Muscle of leg (tissue), 11 donors: ENCODE results near the gene MAGI1. TPM values are rescaled to one million over a fixed set of nuclear protein-coding genes. Genes with fewer than 3 reads are reported as not detected.

ENCODE experiments used
- DNase-seq: peaks from one replicate; pipeline ENCODE4 v3.0.0; 2013
- H3K27ac ChIP-seq: one replicate; pipeline ENCODE4 v1.5.1; 2013; ENCODE audit warnings: mild to moderate bottlenecking, low read length, control low read depth
- H3K27me3 ChIP-seq: one replicate; pipeline ENCODE4 v1.6.1; 2013; ENCODE audit warnings: low read length; ENCODE audit not compliant: control insufficient read depth, insufficient read depth
- H3K36me3 ChIP-seq: one replicate; pipeline ENCODE4 v1.6.1; 2013; ENCODE audit warnings: low read length; ENCODE audit not compliant: control insufficient read depth, insufficient read depth
- H3K4me1 ChIP-seq: one replicate; pipeline ENCODE4 v1.6.1; 2013; ENCODE audit warnings: low read length; ENCODE audit not compliant: control insufficient read depth, insufficient read depth
- H3K4me3 ChIP-seq: one replicate; pipeline ENCODE4 v1.5.1; 2013; ENCODE audit warnings: low read length, control low read depth
- H3K9me3 ChIP-seq: replicated peaks from 2 replicates; pipeline ENCODE4 v1.6.1; 2013; ENCODE audit warnings: low read depth, low read length; ENCODE audit not compliant: control insufficient read depth
- WGBS: methylation state at CpG from one replicate; pipeline ENCODE4 v1.1.5; 2013; ENCODE audit warnings: missing lambda C conversion rate; ENCODE audit not compliant: insufficient coverage; 5-methylcytosine and 5-hydroxymethylcytosine counted together
- polyA plus RNA-seq, 8 donors: library from polyadenylated mRNA; unstranded; fragments of 120-200 nt; gene quantifications; one replicate each; pipeline versions ENCODE4 v1.2.1 to v1.2.3, GENCODE V29; 2013; ENCODE audit warnings: inconsistent platforms in 1 of 8, low replicate concordance in 1 of 8; ENCODE audit not compliant: insufficient read length in 8 of 8, insufficient read depth in 1 of 8
- total RNA-seq: library from RNA; stranded (reverse); fragments of 120-200 nt; gene quantifications from one replicate; pipeline ENCODE4 v1.2.4, GENCODE V29; 2013

MAGI1 gene
- total and polyA plus RNA-seq, 9 donors, result 10.0 to 16.8 (median 12.0) TPM

DNA sequence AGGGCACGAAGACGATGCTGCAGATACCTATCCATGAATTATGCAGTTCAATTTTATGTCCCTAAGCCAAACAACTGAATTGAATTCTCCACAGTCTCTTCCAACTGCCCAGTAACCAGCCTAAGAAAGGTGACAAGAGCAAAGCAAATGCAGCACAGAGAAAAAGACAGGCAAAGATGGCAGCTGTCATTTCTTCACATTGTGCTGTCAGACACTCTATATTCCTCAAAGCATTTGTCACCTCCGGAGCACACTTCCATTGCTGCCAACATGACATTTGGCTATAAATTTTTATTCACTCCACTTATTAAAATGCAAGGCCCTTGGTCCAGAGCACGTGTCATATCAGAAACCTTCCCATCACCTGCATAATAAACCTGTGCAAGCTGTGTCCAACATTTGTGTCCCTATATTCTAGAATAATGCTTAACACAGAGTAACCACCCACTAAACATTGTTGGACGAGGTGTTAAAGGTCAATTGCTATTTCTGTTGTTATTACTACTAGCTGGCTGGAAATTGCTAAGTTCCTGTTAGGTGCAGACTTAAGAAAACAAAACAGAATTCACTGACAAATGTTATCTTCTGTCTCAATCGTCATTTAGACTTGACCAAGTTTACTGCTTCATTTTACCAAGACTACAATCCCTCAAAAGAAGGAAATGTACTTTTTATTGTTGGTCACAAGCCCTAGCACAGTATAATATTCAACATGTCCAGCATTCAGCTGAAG is 89.7 kb downstream of the MAGI1 start:
- DNase-seq, result no peak
- Histone ChIP-seq H3K36me3 (no peaks in the 10 kb centered on the region), H3K4me3 (no peak overlapping the region), H3K9me3 (no peaks in the 10 kb centered on the region), H3K4me1 (peaks cover 10% of the 10 kb centered on the region), H3K27ac (peak overlapping the region; percentile 52), H3K27me3 (no peaks in the 10 kb centered on the region)
- 59% methylated on average over 4 of the region's 6 CpGs for WGBS

DNA sequence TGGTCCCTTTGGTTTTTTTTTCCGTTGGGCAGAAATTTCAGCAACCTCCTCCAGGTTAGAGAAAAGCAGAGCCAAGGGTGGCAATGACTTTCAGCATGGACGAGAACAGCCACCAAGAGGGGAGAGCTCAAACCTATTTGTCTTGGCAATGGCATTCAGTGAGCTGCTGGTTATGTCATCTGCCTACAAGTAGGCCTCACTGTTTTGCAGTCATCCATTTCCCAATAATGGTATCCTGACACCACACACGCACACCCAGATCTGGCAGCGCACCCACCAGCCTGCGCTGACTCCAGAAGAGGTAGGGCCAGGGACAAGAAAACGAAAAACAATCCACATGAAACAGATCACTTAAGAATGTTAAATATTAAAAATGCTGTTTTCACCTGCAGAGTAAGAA is 92.3 kb downstream of the MAGI1 start:
- Histone ChIP-seq H3K27ac (peak overlapping the region; percentile 69), H3K9me3 (no peaks in the 10 kb centered on the region), H3K36me3 (no peaks in the 10 kb centered on the region), H3K27me3 (no peaks in the 10 kb centered on the region), H3K4me1 (no peaks in the 10 kb centered on the region), H3K4me3 (no peak overlapping the region)
- peak; percentile 31 for DNase-seq
- WGBS, result 60% methylated on average over 1 of the region's 6 CpGs

DNA sequence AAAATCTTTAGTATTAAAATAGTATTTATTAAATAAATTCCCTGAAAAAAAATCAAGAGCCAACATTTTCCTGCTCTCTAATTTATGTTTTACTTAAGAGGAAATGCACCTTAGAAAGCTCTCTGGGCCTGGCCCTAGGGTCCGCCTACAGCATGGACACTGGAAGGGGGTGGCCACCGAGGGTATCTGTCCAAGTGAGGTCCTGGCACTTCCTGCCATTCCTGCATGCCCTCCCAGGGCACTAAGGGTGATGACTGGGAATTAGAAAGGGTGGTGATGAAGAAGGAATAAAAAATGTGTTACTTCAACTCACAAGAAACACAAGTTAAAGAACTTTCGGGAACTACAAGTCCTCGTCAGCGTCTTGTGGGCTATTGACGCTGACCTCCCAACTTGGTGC is 92.8 kb downstream of the MAGI1 start:
- no peaks in the 10 kb centered on the region for H3K36me3 ChIP-seq
- H3K4me3 ChIP-seq, result no peak overlapping the region
- DNase-seq, result no peak
- H3K27me3 ChIP-seq, result no peaks in the 10 kb centered on the region
- no peaks in the 10 kb centered on the region for H3K9me3 ChIP-seq
- no CpG with 5 or more reads among the region's 6 CpGs for WGBS
- no peaks in the 10 kb centered on the region for H3K4me1 ChIP-seq
- H3K27ac ChIP-seq, result peak overlapping the region; percentile 69

DNA sequence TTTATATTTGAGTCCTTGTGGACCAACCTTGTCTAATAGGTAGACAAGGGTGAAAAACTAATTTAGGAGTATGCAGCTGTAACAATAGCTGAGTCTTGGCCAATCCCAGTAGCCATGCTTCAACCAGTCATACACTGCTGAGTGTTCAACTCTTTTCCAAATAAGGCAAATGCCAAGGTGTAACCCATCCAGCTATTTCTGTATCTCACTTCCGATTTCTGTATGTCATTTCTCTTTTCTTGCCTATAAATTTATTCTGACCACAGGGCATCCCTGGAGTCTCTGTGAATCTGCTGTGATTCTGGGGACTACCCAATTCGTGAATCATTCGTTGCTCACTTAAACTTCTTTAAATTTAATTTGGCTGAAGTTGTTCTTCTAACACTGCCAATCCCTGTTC is 93.2 kb downstream of the MAGI1 start:
- no peaks in the 10 kb centered on the region for H3K36me3 ChIP-seq
- no peaks in the 10 kb centered on the region for H3K9me3 ChIP-seq
- peak overlapping the region; percentile 69 for H3K27ac ChIP-seq
- no CpG with 5 or more reads among the region's 3 CpGs for WGBS
- no peaks in the 10 kb centered on the region for H3K27me3 ChIP-seq
- H3K4me3 ChIP-seq, result no peak overlapping the region
- no peak for DNase-seq
- H3K4me1 ChIP-seq, result no peaks in the 10 kb centered on the region

DNA sequence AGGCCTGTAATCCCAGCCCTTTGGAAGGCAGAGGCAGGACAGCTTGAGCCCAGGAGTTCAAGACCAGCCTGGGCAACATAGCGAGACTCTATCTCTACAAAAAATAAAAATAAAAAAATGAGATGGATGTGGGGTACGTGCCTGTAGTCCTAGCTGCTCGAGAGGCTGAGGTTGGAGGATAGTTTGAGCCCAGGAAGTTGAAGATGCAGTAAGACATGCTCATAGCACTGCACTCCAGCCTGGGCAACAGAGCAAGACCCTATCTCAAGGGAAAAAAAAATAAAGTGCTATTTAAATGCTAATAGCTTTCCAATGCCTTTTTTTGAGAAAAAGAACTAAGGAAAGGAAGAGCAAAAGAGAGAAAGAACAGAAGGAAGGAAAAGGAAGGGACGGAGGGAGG is 94.5 kb downstream of the MAGI1 start:
- Histone ChIP-seq H3K9me3 (no peaks in the 10 kb centered on the region), H3K4me1 (no peaks in the 10 kb centered on the region), H3K27me3 (no peaks in the 10 kb centered on the region), H3K36me3 (no peaks in the 10 kb centered on the region), H3K27ac (no peak overlapping the region), H3K4me3 (no peak overlapping the region)
- WGBS, result no CpG with 5 or more reads among the region's 4 CpGs
- no peak for DNase-seq

DNA sequence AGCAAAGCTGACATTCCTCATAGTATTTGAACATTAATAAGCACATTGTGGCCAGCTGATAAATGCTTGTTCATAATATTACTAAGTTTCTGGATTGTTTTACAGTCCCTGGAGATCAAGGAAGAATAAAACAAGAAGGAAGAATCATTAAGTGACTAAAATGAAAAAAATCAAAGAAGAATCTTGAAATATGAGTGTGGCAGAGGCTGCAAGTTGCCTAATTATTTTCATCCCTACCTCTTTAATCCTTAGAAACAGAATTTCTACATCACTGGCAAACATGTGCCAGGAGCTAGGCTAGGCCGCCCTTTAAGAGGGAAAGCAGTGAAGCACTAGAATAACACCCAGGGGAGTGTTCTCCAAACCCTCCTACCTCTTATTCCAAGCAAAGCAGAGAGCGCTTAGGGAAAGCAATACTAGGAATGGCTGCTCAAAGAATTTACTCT is 98.9 kb downstream of the MAGI1 start:
- H3K27ac ChIP-seq, result peak overlapping the region; percentile 74
- 57% methylated on average over 1 of the region's 2 CpGs for WGBS
- no peak for DNase-seq
- no peak overlapping the region for H3K4me3 ChIP-seq
- no peaks in the 10 kb centered on the region for H3K9me3 ChIP-seq
- H3K4me1 ChIP-seq, result no peaks in the 10 kb centered on the region
- H3K27me3 ChIP-seq, result no peaks in the 10 kb centered on the region
- H3K36me3 ChIP-seq, result no peaks in the 10 kb centered on the region

DNA sequence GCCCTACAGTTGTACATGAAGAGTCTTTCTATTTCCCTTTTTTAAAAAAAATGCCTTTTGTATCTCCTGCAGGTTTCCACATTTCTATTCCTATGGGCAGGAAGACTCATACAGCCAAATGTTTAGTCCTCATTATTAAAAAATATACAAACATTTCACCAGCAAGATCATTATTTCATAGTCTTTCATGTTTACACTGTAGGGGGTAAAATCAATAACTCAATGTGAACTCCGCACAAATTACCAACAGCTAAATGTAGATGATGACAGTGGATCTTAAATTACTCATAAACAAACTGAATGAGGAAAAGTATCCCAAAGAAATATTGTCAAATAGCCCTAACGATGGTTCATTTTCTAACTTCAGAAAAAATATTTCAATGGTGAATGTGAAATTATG is 99.5 kb downstream of the MAGI1 start:
- Histone ChIP-seq H3K4me3 (no peak overlapping the region), H3K27ac (peak overlapping the region; percentile 74), H3K9me3 (no peaks in the 10 kb centered on the region), H3K27me3 (no peaks in the 10 kb centered on the region), H3K4me1 (no peaks in the 10 kb centered on the region), H3K36me3 (no peaks in the 10 kb centered on the region)
- no CpG with 5 or more reads among the region's 2 CpGs for WGBS
- DNase-seq, result no peak

DNA sequence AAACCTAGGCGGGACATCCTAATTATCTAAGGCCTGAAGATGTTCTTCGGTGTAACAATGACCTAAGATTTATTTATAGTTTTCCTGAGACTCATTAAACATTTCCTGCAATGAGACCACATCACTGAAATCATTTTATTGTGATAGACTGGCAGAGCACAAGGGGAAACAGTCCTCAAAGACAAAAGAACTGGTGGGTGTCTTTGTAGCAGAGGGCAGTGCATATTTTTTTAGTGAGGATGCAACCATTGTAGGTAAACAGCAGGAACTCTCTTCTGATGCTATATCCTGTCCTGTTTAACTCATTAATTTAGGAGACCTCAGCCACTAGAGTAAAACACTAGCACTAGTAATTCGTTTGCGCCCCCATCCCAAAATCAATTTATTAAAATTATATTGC is 100.0 kb downstream of the MAGI1 start:
- H3K27ac ChIP-seq, result peak overlapping the region; percentile 74
- H3K9me3 ChIP-seq, result no peaks in the 10 kb centered on the region
- H3K4me1 ChIP-seq, result no peaks in the 10 kb centered on the region
- peak; percentile 25 for DNase-seq
- H3K27me3 ChIP-seq, result no peaks in the 10 kb centered on the region
- no peak overlapping the region for H3K4me3 ChIP-seq
- no CpG with 5 or more reads among the region's 4 CpGs for WGBS
- no peaks in the 10 kb centered on the region for H3K36me3 ChIP-seq

DNA sequence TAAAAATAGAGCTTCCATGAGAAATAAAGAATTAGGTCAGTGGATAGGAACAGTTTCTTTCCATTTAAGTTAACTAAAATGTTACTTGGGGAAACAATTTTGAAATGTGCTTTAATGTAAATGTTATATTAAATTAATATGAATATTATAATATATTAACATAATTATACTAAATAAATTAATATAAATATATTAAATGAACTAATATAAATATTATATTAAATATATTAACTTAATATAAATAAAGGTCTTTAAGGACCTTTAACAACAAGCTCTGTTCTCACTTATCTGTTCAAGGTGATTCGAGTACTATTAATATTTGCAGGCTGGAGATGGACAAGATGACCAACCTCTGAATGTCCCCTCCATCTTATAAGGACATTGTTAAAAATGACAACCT is 100.6 kb downstream of the MAGI1 start:
- Histone ChIP-seq H3K4me3 (no peak overlapping the region), H3K27ac (peak overlapping the region; percentile 74), H3K4me1 (no peaks in the 10 kb centered on the region), H3K27me3 (no peaks in the 10 kb centered on the region), H3K9me3 (peaks cover 3% of the 10 kb centered on the region), H3K36me3 (no peaks in the 10 kb centered on the region)
- DNase-seq, result no peak
- no CpG with 5 or more reads among the region's 1 CpG for WGBS

DNA sequence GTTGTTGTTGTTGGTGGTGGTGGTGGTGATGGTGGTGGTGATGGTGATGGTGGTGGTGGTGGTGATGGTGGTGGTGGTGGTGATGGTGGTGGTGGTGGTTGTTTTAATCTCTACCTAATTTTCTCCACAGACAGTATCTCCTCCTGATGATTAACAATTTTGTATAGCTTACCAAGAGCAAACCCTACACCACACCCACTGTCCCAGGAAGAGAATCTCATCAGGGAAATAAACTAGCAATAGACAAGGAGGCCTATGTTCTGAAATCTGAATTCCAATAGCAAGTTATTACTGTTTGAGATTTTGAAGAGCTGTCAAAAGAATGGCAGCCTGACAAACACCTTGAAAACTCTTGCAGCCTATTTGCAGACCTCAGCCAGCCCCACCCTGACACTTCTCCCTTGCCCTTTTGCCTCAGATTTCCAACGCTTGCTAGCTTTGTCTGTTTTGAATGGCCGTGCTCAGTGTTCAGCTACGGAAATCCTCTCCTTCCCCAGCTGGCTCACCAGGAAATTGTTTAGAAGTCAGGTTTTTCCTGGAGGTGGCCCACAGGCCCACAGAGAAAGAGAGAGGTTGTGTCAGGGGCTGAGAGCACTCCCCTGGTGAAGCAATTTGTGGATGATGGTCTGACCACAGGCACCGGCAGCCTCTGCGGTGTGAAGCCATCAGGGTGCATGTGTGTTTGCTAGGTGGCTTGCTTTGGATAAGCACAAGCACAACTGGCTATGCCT is 101.6 kb downstream of the MAGI1 start:
- Histone ChIP-seq H3K27ac (peak overlapping the region; percentile 70), H3K4me1 (no peaks in the 10 kb centered on the region), H3K36me3 (no peaks in the 10 kb centered on the region)

More for the DNA sequence above, 101.6 kb downstream of the MAGI1 start:
- H3K27me3 ChIP-seq, result no peaks in the 10 kb centered on the region
- no peak overlapping the region for H3K4me3 ChIP-seq
- H3K9me3 ChIP-seq, result peaks cover 3% of the 10 kb centered on the region
- peak; percentile 47 for DNase-seq
- WGBS, result 33% methylated on average over 1 of the region's 5 CpGs
